ENCODE measurements around the gene SAA4.
"Not testable (repeated sequence)": the region's sequence is repeated elsewhere in the genome, so short reads cannot be mapped to it uniquely, and the experiment has no call there.

SAA4 gene

DNA sequence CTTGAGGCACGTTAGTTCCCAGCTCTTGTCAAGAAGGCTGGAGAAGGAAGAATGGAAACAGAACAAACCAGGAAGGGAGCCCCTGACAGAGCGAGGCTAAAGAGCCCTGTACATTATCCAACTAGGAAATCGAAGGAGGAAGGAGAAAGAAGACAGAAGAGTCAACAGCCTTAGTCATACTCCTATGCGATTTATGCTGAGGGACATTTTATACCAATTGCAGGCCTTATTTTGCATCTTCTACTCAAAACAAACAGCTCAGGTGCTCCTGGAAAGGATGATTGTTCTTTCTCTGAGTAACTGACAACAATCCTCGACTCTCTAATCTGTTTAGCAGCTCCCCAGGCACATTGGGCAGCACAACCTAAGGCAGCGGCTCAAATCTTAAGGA lies 10.6 kb upstream of the SAA4 start:
- DNase-seq (ENCODE audit: low read depth in 3 of 3), result not testable (repeated sequence)

DNA sequence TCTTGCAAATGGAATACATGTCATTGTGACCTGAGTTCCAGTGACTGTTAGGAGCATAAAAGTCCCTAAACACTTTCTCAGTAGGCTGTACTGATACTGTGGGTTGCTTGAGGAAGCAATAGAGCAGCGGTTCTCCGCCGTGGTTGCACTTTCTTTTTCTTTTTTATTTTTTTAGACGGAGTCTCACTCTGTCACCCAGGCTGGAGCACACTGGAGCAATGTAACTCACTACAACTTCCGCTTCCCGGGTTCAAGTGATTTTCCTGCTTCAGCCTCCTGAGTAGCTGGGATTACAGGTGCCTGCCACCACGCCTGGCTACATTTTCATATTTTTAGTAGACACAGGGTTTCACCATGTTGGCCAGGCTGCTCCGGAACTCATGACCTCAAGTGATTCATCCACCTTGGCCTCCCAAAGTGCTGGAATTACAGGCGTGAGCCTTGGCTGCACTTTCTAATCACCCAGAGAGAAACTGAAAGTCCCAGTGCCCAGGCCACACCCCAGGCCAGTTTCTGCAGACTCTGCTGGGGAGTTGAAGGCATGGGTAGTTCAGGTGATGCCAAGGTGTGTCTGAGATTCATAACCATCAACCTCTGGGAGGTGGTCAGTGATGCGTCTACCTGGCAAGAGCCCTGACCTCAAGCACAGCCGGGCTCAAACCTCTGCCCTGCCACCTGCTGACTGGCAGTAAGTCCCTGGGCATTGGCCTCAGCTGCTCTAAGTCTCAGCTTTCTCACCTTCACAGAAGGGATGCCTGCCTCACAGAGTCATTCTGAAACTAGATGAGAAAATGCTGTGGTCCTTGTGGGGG lies 10.0 kb upstream of the SAA4 start:
- DNase-seq (ENCODE audit: low read depth in 3 of 3), result not testable (repeated sequence)

DNA sequence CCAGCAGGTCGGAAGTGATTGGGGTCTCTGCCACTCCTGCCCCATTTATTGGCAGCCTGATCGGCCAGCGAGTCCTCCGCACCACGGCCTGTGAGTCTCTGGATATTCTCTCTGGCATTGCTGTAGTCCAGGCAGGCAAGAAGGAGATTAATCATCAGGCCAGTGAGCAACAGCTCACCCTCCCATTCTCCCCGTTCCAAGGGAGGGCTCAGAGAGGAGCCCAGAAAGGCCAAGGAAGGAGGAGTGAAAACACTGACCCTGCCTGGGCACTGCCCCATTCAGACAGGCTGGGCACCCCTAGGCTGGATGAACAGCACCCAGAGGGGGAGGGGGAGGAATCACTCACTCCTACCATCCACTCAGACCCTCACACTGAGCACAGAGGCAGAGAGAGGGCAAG lies 8.8 kb upstream of the SAA4 start:
- DNase-seq (ENCODE audit: low read depth in 3 of 3), result no peak

DNA sequence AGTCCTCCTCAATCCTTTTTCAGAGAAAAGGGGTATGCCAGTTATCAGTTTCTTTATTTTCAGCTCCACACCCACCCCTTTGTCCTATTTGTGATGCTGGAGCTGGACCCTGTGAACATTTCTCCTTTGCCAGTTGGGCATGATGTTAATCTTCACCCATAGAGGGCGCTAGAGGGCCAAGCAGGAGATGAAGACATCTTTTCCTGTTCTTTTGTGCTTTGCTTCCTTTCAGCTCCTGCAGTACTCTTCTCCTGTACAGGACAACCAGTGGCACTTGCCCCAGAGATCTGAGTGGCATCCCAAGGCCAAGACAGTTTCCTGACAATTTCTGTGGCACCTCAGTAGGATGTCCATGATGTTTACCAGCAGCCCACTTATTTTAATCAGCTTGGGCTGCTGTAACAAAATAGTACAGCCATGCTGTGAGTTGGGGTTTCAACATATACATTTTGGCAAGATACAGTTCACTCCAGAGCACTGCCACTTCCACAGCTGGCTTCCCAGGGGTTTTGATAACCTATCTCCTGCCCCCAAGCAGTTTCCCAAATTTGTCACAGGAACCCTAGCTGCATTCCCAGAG lies 7.3 kb upstream of the SAA4 start:
- peak; percentile 16 to 47 (median 44) for DNase-seq (ENCODE audit: low read depth in 3 of 3)

DNA sequence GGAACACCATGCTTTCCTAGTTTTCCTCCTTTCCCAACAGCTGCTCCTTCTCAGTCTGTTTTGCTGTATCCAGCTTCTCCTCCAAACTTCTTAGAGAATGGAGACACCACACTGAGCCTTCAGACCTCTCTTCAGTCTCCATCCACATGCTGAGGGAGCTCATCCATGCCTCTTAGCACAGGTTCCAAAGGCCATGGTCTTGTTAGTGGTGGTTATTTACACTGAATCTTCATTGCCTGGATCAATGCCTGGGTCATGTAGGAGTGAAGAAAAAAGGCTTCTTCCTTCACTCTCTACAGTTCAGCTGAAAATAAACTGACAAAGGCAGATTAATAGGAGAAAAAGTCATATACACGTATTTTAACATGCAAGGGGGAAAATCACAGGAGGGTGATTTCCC lies 3.1 kb upstream of the SAA4 start:
- DNase-seq (ENCODE audit: low read depth in 3 of 3), result no peak

DNA sequence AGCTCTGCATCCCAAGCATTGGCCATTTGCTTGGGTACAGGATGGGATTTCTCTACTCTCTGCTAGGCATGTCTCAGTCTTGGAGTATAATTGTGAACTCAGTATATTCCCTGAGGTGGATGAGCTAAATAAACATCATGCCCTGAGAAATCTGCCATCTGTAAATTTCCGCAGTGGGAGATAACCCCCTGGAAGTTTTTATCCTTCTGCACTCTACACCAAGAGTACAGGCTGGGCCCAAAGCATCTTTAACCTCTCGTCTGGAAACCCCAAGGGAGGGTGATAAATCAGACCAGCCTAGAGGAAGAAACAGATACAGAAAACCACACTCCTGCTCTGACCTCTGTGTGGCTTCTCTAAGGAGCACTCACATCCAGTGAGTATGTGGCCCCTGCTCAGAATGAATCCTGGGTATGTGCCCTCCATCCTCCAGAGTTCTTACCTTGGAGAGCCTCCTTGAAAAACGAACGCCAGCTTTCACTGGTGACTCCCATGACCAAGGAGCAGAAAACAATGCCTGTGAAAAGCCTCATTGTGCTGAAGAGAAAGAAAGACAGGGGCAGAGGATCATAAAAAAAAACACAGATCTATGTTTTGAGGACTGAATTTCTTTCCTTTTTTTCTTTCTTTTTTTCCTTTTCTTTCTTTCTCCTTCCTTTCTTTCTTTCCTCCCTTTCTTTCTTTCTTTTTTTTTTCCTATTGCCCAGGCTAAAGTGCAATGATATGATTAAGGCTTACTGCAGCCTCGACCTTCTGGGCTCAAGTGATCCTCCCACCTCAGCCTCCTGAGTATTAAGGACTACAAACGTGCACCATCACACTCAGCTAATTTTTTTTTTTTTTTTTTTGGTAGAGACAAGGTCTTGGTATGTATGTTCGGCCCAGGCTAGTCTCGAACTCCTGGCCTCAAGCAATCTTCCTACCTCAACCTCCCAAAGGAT lies 938 bp downstream of the SAA4 start:
- no peak for DNase-seq (ENCODE audit: low read depth in 3 of 3)

DNA sequence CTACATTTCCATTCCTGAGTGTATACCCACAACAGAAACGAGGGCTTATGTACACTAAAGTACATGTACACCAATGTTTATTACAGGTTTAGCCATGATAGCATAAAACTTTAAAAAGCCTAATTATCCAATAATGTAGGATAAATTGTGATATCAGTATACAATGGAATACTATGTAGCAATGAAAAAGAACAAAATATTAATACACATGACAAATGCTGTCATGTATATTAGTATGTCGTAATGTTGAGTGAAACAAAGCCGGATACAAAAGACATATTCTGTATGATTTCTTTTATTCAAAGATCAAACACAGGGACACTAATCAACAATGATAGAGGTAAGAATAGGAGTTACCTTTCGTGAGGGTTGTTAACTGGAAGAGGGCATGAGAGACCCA lies 2.7 kb downstream of the SAA4 start:
- no peak for DNase-seq (ENCODE audit: low read depth in 3 of 3)

DNA sequence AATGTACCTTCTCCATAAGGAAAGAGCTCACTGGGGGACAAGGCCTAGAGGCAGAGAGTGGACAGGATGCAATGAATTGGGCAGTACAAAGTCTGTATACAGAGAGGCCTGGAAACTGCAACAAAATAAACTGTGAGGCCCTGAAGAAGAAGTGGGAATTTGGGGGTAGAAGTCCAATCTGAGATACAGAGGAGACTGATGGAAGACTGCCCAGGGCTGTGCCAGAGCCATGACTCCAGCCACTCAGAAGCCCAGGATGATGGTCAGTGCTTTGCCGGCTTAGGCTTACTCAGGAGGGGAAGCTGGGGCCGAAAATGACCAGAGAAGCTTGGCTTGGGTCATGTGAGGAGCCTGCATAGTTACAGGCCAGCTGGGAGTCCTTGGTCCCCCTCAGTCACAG lies 5.7 kb downstream of the SAA4 start:
- DNase-seq (ENCODE audit: low read depth in 3 of 3), result no peak

DNA sequence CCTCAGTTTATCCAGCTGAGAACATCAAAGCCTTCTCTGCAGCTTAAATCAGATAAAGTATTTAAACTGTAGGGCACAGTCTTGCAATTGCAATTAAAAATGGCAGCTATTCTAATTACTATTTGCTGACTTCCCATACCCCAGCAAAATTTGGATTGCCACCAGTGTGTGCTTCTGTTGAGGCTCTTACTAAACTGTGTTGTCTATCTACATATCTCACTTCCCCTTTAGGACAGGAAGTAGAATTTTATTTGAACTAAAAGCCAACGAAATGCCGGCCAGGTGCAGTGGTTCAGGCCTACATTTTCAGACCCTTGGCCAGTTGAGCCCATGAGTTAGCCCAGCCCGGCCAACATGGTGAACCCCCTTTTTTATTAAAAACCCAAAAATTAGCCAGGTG lies 7.1 kb downstream of the SAA4 start:
- DNase-seq (ENCODE audit: low read depth in 3 of 3), result no peak

DNA sequence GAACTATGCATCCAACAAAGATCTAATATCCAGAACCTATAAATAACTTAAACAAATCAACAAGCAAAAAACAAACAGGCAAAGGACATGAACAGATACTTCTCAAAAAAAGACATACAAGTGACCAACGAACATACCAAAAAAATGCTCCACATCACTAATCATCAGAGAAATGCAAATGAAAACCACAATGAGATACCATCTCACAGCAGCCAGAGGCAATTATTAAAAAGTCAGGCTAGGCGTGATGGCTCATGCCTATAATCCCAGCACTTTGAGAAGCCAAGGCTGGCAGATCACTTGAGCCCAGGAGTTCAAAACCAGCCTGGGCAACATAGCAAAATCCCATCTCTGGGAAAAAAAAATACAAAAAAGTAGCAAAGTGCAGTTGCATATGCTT lies 10.7 kb downstream of the SAA4 start:
- DNase-seq (ENCODE audit: low read depth in 3 of 3), result no peak

DNA sequence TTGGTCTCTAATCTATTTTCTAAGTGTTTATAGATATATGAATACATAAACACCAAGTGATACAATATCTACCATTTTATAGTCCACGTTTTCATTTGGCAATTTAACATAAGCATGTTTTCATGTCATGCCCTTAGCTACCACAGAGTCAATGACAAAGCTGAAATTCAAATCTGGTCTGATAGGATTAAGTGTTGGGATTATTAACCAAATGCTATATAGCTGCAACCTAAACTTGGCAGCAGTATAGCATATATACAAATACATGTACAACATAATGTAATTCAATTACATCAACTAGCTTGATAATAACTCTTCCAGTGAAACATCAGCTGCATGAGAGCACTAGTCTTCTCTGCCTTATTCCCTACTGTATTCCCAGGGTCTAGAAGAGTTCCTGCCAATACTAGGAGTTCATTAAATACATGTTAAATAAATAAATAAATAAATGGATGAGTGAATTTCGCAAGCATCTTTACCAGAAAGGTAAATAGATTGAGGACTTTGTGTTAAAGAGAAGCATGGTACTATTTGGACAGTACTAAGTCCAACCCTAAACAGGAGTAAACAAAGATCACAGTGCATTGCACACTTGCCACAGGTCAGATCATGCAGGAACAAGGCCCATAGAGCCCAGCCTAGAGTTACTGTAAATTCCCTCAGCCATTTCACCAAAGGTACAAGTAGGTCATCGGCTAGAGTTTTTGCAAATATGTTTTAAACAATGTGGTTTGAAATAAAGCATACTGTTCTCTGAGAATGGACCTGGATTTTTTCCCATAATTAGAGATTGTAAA lies 12.8 kb downstream of the SAA4 start:
- DNase-seq (ENCODE audit: low read depth in 3 of 3), result no peak

DNA sequence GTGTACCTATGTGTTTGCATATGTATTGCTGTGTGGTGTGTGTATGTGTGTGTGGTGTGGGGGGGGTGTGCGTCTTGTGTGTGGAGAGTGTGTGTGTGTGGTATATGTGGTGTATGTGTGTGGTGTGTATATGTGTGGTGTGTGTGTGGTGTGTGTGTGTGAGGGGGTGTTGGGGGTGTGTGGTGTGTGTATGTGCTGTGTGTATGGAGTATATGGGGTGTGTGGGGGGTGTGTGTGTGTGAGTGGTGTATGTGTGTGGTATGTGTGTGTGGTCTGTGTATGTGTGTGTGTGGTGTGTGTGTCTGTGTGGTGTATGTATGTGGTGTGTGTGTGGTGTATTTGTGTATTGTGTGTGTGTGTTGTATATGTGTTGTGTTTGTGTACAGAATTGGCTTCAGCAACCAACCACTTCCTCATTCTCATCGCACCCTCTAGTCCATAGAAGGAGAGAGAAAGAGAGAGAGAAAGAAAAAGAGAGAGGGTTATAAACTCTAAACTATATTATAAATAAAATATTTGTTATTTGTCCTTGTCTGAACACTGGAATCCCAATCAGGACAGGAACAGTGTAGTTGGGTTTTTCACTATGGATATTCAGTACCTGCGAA lies 13.7 kb downstream of the SAA4 start:
- DNase-seq (ENCODE audit: low read depth in 3 of 3), result no peak

DNA sequence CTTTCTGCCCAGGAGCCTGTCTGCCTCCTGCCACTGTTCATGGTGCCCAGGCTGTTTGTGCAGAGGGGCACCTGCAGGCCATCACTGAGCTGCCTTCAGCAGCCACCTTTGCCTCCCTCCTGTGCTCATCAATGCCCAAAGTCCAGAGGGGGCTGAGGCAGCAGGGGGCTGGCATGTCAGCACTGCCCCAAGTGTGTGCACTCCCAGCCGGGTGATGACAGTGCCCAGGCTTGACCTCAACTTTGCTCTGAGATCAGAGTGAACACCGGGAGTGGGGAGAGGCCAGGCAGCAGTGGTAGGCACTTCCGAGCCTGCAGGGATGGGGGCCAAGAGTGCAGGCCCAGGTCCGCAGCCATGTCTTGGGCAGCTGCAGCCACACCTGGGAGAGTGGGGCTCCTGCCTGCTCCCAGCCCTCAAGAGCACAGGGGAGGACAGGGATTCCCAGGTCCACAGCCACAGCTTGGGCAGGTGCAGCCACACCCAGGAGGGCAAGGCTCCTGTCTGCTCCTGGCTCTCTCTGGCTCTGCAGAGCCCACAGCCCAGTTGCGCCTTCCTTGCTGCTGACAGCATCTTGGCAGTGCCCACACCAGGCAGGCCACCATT lies 15.2 kb downstream of the SAA4 start:
- DNase-seq (ENCODE audit: low read depth in 3 of 3), result no peak

DNA sequence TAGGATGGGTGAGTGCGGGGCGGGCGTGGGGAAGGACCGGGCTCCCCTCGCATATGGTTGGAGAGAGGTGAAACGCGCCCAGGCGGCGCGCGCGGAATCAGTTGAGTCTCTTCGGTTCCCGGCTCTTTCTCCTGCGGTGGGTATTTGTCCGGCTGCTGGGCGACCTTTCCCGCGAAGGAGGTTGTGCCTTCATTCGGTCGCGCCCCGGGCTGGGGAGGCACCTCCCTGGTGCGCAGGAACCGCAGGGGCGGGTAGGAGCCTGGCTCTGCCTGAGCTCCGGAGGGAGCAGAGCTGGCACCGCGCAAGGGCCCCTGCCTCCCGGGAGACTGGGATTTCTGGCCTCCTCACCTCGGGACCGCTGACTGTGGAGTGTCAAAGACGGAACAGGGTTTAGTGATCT lies 27.5 kb downstream of the SAA4 start:
- no peak for DNase-seq (ENCODE audit: low read depth in 3 of 3)

DNA sequence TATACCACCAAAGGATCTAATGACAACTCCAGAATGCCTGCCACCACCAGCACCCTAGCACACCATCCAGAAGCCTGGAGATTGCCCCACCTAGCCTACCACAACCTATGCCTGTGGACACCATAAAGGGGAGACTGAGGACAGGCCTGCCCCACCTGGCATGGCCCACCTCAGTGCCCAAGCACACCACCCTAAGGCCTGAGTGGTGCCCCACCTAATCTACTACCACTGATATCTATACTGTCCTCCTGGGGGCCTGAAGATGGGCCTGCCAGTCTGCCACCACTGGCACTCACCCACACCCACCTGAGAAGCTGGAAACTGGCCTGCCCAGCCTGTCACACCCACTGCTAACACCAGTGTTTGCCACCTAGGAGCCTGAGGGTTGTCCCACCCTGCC lies 31.8 kb downstream of the SAA4 start:
- DNase-seq (ENCODE audit: low read depth in 3 of 3), result no peak

DNA sequence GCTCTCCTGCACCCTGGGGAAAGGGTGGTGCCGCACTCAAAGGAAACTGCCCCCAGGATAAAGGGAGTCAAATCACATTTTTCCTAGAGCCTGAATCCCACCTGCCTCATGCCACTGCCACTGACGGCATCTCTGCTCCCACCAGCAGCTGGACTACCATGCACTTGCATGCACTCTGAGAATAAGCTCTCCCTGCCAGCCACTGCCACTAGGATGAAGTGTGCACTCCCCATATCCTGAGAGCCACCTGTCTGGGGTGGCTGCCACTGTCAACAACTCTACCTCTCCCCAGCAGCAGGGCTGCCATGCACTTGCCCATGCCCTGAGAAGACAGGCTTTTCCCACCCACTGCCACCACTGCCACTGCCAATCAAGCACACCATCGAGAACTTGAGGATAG lies 32.4 kb downstream of the SAA4 start:
- DNase-seq (ENCODE audit: low read depth in 3 of 3), result no peak

DNA sequence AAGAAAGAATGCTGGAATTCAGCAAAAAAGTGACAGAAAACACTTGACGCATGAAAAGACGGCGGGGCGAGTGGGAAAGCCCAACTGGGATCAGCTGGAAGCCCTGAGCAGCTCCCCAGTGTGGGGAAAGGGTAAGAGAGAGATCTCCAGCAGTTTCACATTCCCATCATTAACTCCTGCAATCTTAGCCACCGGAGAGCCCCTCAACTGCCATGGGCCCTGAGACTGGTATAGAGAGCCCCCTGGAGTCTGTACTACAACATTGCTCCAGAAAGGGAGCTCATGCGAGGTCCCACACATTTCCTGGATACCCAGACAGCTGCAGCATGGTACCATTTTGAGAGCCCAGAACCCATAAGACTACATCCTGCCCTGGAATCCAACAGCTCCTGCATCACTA lies 32.9 kb downstream of the SAA4 start:
- DNase-seq (ENCODE audit: low read depth in 3 of 3), result no peak

DNA sequence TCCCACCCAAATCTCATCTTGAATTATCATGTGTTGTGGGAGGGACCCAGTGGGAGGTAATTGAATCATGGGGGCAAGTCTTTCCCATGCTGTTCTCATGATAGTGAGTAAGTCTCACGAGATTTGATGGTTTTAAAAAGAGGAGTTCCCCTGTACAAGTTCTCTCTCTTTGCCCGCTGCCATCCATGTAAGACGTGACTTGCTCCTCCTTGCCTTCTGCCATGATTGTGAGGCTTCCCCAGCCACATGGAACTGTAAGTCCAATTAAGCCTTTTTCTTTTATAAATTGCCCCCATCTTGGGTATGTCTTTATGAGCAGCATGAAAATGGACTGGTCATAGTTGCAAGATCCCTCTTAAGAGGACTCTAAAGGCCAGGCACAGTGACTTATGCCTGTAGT lies 38.9 kb downstream of the SAA4 start:
- DNase-seq (ENCODE audit: low read depth in 3 of 3), result not testable (repeated sequence)

DNA sequence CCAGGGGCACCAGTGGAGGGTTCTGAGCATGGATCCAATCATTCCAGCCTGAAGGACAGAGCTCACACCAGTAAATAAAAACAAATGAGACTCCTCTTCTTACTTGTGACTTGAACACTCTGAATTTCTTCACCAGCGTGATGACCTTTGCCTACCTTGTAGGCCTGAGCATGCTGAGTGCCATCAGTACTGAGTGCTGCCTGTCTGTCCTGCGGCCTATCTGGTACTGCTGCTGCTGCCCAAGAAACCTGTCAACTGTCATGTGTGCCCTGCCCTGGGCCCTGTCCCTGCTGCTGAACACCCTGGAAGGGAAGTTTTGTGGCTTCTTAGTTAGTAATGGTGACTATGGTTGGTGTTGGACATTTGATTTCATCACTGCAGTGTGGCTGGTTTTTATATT lies 40.1 kb downstream of the SAA4 start:
- no peak for DNase-seq (ENCODE audit: low read depth in 3 of 3)

DNA sequence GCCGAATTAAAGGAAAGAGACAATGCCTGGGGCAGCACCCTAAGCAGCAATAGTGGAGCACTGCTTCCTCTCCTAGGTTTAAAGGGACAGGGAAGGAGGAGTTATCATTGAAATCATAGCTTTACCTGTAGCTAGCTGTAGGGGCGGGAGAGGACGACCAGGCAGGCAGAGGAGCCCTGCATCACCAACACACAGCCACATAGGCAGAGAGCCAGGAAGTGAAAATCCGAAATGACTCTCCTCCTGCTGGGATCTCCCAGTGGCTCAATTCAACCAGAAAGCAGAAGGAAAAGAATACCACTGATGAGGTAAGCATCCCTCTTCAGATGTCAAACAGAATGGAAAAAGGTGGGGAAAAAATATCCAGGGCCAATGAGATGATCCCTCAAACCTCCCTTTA lies 43.6 kb downstream of the SAA4 start:
- no peak for DNase-seq (ENCODE audit: low read depth in 3 of 3)

DNA sequence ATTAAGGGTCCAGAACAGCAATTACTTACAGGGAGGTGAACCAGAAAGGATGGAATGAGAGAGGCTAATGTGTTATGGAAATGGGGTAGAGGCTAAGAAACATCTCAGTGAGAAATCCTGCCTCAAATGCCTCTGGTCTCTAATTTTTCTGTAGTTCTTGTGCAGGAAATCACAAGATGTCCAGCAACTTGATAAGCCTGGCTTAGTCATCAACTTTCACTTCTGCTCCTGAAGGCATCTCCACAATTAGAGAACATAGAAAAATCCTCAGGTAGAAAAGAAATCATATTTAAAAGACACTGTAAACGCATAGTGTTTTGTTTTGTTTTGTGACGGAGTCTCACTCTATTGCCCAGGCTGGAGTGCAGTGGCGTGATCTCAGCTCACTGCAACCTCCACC lies 45.2 kb downstream of the SAA4 start:
- DNase-seq (ENCODE audit: low read depth in 3 of 3), result no peak
